Measurements from ENCODE around the gene ULK1.
"Not testable (repeated sequence)": the region's sequence is repeated elsewhere in the genome, so short reads cannot be mapped to it uniquely, and the experiment has no call there.

The ULK1 gene

GRCh38 chr12:131959116-131959515, 64.7 kb downstream of the ULK1 start:
- no peak overlapping the region for H3K18ac ChIP-seq (ENCODE audit: low read length)
- no peak overlapping the region for H3K4me2 ChIP-seq (ENCODE audit: insufficient read depth, low read length, poor library complexity, severe bottlenecking)
- no peak overlapping the region for H4K8ac ChIP-seq (ENCODE audit: low read depth, low read length)
- H3K27me3 ChIP-seq (ENCODE audit: control insufficient read depth in 3 of 3, insufficient read depth in 3 of 3, low read depth in 1 of 3, low read length in 3 of 3), result no peaks in the 10 kb centered on the region
- H3K36me3 ChIP-seq (replicated peaks in 1 of 2; ENCODE audit: control insufficient read depth in 2 of 2, insufficient read depth in 2 of 2, low read length in 2 of 2), result peaks cover 7 to 48% of the 10 kb centered on the region in 2 donors
- H2BK15ac ChIP-seq (ENCODE audit: low read length), result no peak overlapping the region
- no peak overlapping the region for H2BK12ac ChIP-seq (ENCODE audit: low read length)
- H3K4ac ChIP-seq (ENCODE audit: low read length), result no peak overlapping the region
- no peak for DNase-seq (ENCODE audit: low spot score)
- H3K9me3 ChIP-seq (replicated peaks in 1 of 2; ENCODE audit: control insufficient read depth in 2 of 2, insufficient read depth in 1 of 2, low read depth in 1 of 2, low read length in 2 of 2), result no peaks in the 10 kb centered on the region
- no peak overlapping the region for H3K9ac ChIP-seq (ENCODE audit: low read depth, low read length, poor library complexity)
- H2AFZ ChIP-seq (ENCODE audit: low read length), result no peak overlapping the region
- no peak overlapping the region for H3K23ac ChIP-seq (ENCODE audit: low read depth, low read length, poor library complexity)
- H2BK5ac ChIP-seq (ENCODE audit: low read length), result no peak overlapping the region
- no peak overlapping the region for H3K27ac ChIP-seq (replicated peaks; ENCODE audit: low read length)
- no peak overlapping the region for H3K14ac ChIP-seq (ENCODE audit: low read length)
- H3K4me1 ChIP-seq (ENCODE audit: control insufficient read depth in 2 of 2, insufficient read depth in 1 of 2, low read depth in 1 of 2, low read length in 2 of 2), result peaks cover 3% of the 10 kb centered on the region in 2 donors
- peaks cover 7% of the 10 kb centered on the region for H3K79me1 ChIP-seq (ENCODE audit: low read depth, low read length)
- no CpG with 5 or more reads among the region's 4 CpGs for WGBS, 2 donors (ENCODE audit: extremely low coverage in 2 of 2, insufficient read length in 2 of 2, insufficient replicate concordance in 1 of 2)
- no peak overlapping the region for H3K4me3 ChIP-seq (ENCODE audit: low read length in 2 of 2)
- H2AK5ac ChIP-seq (ENCODE audit: low read depth, low read length), result no peak overlapping the region
- no peak overlapping the region for H2BK120ac ChIP-seq (ENCODE audit: low read depth, low read length)
- no peak overlapping the region for H4K91ac ChIP-seq (ENCODE audit: low read depth, low read length, poor library complexity)

- Histone ChIP-seq H3K23ac (ENCODE audit: low read depth, low read length, poor library complexity) (peak overlapping the region; percentile 43), H3K79me1 (ENCODE audit: low read depth, low read length) (peaks cover 7% of the 10 kb centered on the region), H3K4ac (ENCODE audit: low read length) (no peak overlapping the region), H2BK5ac (ENCODE audit: low read length) (no peak overlapping the region), H3K9me3 (replicated peaks in 1 of 2; ENCODE audit: control insufficient read depth in 2 of 2, insufficient read depth in 1 of 2, low read depth in 1 of 2, low read length in 2 of 2) (no peaks in the 10 kb centered on the region), H2BK15ac (ENCODE audit: low read length) (no peak overlapping the region), H2BK120ac (ENCODE audit: low read depth, low read length) (no peak overlapping the region), H3K9ac (ENCODE audit: low read depth, low read length, poor library complexity) (no peak overlapping the region), H3K27ac (replicated peaks; ENCODE audit: low read length) (no peak overlapping the region), H2AK5ac (ENCODE audit: low read depth, low read length) (no peak overlapping the region), H2AFZ (ENCODE audit: low read length) (no peak overlapping the region), H3K4me1 (ENCODE audit: control insufficient read depth in 2 of 2, insufficient read depth in 1 of 2, low read depth in 1 of 2, low read length in 2 of 2) (peaks cover 3% of the 10 kb centered on the region in 2 donors), H3K4me3 (ENCODE audit: low read length in 2 of 2) (no peak overlapping the region), H3K18ac (ENCODE audit: low read length) (no peak overlapping the region), H3K4me2 (ENCODE audit: insufficient read depth, low read length, poor library complexity, severe bottlenecking) (no peak overlapping the region), H4K8ac (ENCODE audit: low read depth, low read length) (no peak overlapping the region), H3K27me3 (ENCODE audit: control insufficient read depth in 3 of 3, insufficient read depth in 3 of 3, low read depth in 1 of 3, low read length in 3 of 3) (no peaks in the 10 kb centered on the region), H2BK12ac (ENCODE audit: low read length) (no peak overlapping the region), H3K14ac (ENCODE audit: low read length) (no peak overlapping the region), H3K36me3 (replicated peaks in 1 of 2; ENCODE audit: control insufficient read depth in 2 of 2, insufficient read depth in 2 of 2, low read length in 2 of 2) (peaks cover 7 to 56% of the 10 kb centered on the region in 2 donors), H4K91ac (ENCODE audit: low read depth, low read length, poor library complexity) (no peak overlapping the region)
- WGBS, 2 donors (ENCODE audit: extremely low coverage in 2 of 2, insufficient read length in 2 of 2, insufficient replicate concordance in 1 of 2), result no CpG with 5 or more reads among the region's 16 CpGs
- no peak for DNase-seq (ENCODE audit: low spot score)
These were observed 65.5 kb downstream of the ULK1 start for GRCh38 chr12:131959641-131960589.

- H3K79me1 ChIP-seq (ENCODE audit: low read depth, low read length); H3K4me2 ChIP-seq (ENCODE audit: insufficient read depth, low read length, poor library complexity, severe bottlenecking); H3K23ac ChIP-seq (ENCODE audit: low read depth, low read length, poor library complexity); H4K8ac ChIP-seq (ENCODE audit: low read depth, low read length); H3K9me3 ChIP-seq (replicated peaks in 1 of 2; ENCODE audit: control insufficient read depth in 2 of 2, insufficient read depth in 1 of 2, low read depth in 1 of 2, low read length in 2 of 2); H3K4me1 ChIP-seq (ENCODE audit: control insufficient read depth in 2 of 2, insufficient read depth in 1 of 2, low read depth in 1 of 2, low read length in 2 of 2); H3K4ac ChIP-seq (ENCODE audit: low read length); H3K4me3 ChIP-seq (ENCODE audit: low read length in 2 of 2); H2BK5ac ChIP-seq (ENCODE audit: low read length); H2BK12ac ChIP-seq (ENCODE audit: low read length); H2BK120ac ChIP-seq (ENCODE audit: low read depth, low read length); H3K14ac ChIP-seq (ENCODE audit: low read length); H3K9ac ChIP-seq (ENCODE audit: low read depth, low read length, poor library complexity); H3K18ac ChIP-seq (ENCODE audit: low read length); H3K27me3 ChIP-seq (ENCODE audit: control insufficient read depth in 3 of 3, insufficient read depth in 3 of 3, low read depth in 1 of 3, low read length in 3 of 3); DNase-seq (ENCODE audit: low spot score); H4K91ac ChIP-seq (ENCODE audit: low read depth, low read length, poor library complexity); H3K27ac ChIP-seq (replicated peaks; ENCODE audit: low read length); H2AFZ ChIP-seq (ENCODE audit: low read length); H2AK5ac ChIP-seq (ENCODE audit: low read depth, low read length); H2BK15ac ChIP-seq (ENCODE audit: low read length): not testable (repeated sequence)
- WGBS, 2 donors (ENCODE audit: extremely low coverage in 2 of 2, insufficient read length in 2 of 2, insufficient replicate concordance in 1 of 2), result no CpG with 5 or more reads among the region's 30 CpGs
- H3K36me3 ChIP-seq (replicated peaks in 1 of 2; ENCODE audit: control insufficient read depth in 2 of 2, insufficient read depth in 2 of 2, low read length in 2 of 2), result peaks cover 7 to 64% of the 10 kb centered on the region in 2 donors
These were observed 66.3 kb downstream of the ULK1 start for GRCh38 chr12:131960590-131961325.

- H3K14ac ChIP-seq (ENCODE audit: low read length); H3K4me3 ChIP-seq (ENCODE audit: low read length in 2 of 2); H3K27me3 ChIP-seq (ENCODE audit: control insufficient read depth in 3 of 3, insufficient read depth in 3 of 3, low read depth in 1 of 3, low read length in 3 of 3); H3K9ac ChIP-seq (ENCODE audit: low read depth, low read length, poor library complexity); H3K4me1 ChIP-seq (ENCODE audit: control insufficient read depth in 2 of 2, insufficient read depth in 1 of 2, low read depth in 1 of 2, low read length in 2 of 2); H3K23ac ChIP-seq (ENCODE audit: low read depth, low read length, poor library complexity); H2BK5ac ChIP-seq (ENCODE audit: low read length); H3K9me3 ChIP-seq (replicated peaks in 1 of 2; ENCODE audit: control insufficient read depth in 2 of 2, insufficient read depth in 1 of 2, low read depth in 1 of 2, low read length in 2 of 2); H3K27ac ChIP-seq (replicated peaks; ENCODE audit: low read length); H2BK120ac ChIP-seq (ENCODE audit: low read depth, low read length); DNase-seq (ENCODE audit: low spot score); H3K79me1 ChIP-seq (ENCODE audit: low read depth, low read length); H3K4me2 ChIP-seq (ENCODE audit: insufficient read depth, low read length, poor library complexity, severe bottlenecking); H3K18ac ChIP-seq (ENCODE audit: low read length); H2BK12ac ChIP-seq (ENCODE audit: low read length); H2AK5ac ChIP-seq (ENCODE audit: low read depth, low read length); H4K8ac ChIP-seq (ENCODE audit: low read depth, low read length); H2AFZ ChIP-seq (ENCODE audit: low read length); H3K4ac ChIP-seq (ENCODE audit: low read length); H2BK15ac ChIP-seq (ENCODE audit: low read length); H4K91ac ChIP-seq (ENCODE audit: low read depth, low read length, poor library complexity): not testable (repeated sequence)
- peaks cover 7 to 64% of the 10 kb centered on the region in 2 donors for H3K36me3 ChIP-seq (replicated peaks in 1 of 2; ENCODE audit: control insufficient read depth in 2 of 2, insufficient read depth in 2 of 2, low read length in 2 of 2)
- WGBS, 2 donors (ENCODE audit: extremely low coverage in 2 of 2, insufficient read length in 2 of 2, insufficient replicate concordance in 1 of 2), result no CpG with 5 or more reads among the region's 20 CpGs
These were observed 66.9 kb downstream of the ULK1 start for GRCh38 chr12:131961328-131961727.
